ENCODE measurements around the gene RHOB. TPM values are rescaled to one million over a fixed set of nuclear protein-coding genes. Genes with fewer than 3 reads are reported as not detected.

RHOB gene
- total RNA-seq, 1 donor from 2014 or later, result 1,771 TPM

DNA sequence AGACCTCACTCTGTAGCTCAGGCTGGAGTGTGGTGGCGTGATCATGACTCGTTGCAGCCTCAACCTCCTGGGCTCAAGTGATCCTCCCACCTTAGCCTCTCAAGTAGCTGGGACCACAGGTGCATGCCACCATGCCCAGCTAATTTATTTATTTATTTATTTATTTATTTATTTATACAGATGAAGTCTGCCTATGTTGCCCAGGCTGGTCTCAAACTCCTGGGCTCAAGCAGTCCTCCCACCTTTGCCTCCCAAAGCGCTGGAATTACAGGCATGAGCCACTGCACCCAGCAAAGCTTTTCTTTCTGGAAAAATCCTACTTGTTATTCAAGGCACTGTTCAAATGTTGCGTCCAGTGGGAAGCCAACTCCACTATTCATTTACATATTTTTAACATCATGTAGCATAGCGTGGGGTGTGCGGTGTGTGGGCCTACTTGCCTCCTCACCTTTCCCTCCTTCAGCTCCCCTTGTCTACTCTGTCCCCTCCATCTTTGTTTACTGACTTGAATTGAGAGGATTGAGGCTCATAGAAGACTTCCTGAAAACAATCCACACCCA lies 6.8 kb upstream of the RHOB start:
- no peak for TF ChIP-seq CTCF (IDR thresholded peaks at IDR 0.05)
- TF ChIP-seq POLR2AphosphoS5 (IDR thresholded peaks at IDR 0.05; ENCODE audit: insufficient read depth in 1 of 2, low read depth in 1 of 2), result no peak
- no peak for TF ChIP-seq POLR2A (IDR thresholded peaks at IDR 0.05)
- peak overlapping the region; percentile 79 for H3K27ac ChIP-seq
- H3K27me3 ChIP-seq, result no peaks in the 10 kb centered on the region
- peaks cover 41% of the 10 kb centered on the region for H3K4me1 ChIP-seq
- H3K4me3 ChIP-seq, result no peak overlapping the region
- H3K9me3 ChIP-seq, result no peaks in the 10 kb centered on the region
- peak in 1 of 2 donors; percentile 83 for DNase-seq (ENCODE audit: extremely low spot score in 2 of 2)
- intact Hi-C loops (cut with DNase I), result no loop called here
- H3K36me3 ChIP-seq, result no peaks in the 10 kb centered on the region

DNA sequence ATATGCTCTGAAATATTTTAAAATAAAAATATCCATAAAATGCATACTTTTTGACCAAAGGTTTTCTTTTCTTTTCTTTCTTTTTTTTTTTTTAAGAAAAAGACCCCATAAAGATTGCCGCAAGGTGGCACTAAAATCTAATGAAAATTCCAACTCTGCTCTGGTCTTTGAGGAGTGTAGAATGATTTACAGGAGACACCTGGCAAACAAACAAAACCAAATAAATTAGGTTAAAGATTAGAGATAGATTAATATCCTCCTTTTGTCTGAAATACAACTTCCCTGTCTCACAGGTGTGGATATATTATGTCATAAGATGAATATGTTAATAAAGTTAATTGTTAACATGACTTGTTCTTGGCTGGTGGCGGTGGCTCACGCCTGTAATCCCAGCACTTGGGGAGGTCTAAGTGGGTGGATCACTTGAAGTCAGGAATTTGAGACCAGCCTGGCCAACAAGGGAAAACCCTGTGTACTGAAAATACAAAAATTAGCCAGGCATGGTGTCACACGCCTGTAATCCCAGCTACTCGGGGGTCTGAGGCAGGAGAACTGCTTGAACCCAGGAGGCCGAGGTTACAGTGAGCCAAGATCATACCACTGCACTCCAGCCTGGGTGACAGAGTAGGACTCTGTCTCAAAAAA lies 3.5 kb upstream of the RHOB start:
- Histone ChIP-seq H3K4me1 (peaks cover 41% of the 10 kb centered on the region), H3K4me3 (no peak overlapping the region), H3K9me3 (no peaks in the 10 kb centered on the region), H3K27me3 (no peaks in the 10 kb centered on the region), H3K36me3 (peaks cover 0 to 8% of the 10 kb centered on the region in 2 donors), H3K27ac (peak overlapping the region; percentile 86)
- TF ChIP-seq POLR2AphosphoS5 (IDR thresholded peaks at IDR 0.05; ENCODE audit: insufficient read depth in 1 of 2, low read depth in 1 of 2) (peak in 1 of 2 donors; percentile 73), POLR2A (IDR thresholded peaks at IDR 0.05) (no peak), CTCF (IDR thresholded peaks at IDR 0.05) (peak; percentile 15 to 33 (median 28))
- intact Hi-C loops (cut with DNase I), result loop anchor here (1.0 kb wide), 1 partner anchor 192 kb away; no protein-coding TSS in a partner anchor
- DNase-seq (ENCODE audit: extremely low spot score in 2 of 2), result peak in 1 of 2 donors; percentile 90

DNA sequence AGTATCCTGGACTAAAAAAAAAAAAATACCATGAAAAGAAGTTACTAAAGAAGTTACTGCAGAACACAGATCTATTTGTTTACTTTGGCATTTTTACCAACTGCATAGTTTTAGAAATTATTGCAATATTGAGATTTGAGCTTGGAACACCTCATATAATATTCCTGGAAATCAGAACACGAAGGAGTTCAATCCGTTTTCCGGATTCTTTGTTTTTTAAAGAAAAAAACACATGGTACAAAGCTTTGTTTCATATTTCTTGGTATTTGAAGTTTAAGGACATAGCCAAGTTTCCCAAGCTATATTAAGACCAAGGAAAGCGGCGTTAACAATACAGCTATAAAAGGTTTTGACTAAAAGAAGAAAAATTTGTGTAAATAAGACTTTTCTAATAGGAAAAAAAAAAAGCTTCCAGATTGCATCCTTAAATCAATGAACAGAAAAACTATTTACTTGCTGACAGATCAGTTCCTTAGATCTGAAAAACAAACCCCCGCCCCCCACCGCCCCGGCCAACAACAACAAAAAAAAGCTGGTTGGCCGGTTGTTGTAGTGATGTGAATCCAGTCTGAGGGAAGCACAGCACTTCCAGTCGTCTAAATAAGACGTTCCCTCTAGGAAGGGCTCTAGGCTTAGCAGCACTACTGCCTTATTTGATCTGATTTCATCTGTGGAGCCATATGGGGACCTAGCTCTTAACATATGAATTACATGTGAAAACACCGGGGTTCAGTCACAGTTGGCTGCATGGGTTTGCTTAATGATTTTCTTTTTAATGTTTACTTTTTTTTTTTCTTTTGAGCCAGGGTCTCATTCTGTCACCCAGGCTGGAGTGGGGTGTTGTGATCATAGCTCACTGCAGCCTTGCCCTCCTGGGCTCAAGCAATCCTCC lies 2.5 kb upstream of the RHOB start:
- Histone ChIP-seq H3K27ac (peak overlapping the region; percentile 86), H3K36me3 (peaks cover 0 to 13% of the 10 kb centered on the region in 2 donors), H3K4me1 (peaks cover 32% of the 10 kb centered on the region), H3K27me3 (no peaks in the 10 kb centered on the region), H3K9me3 (no peaks in the 10 kb centered on the region), H3K4me3 (peak overlapping the region; percentile 91 to 96)
- peak in 1 of 2 donors; percentile 93 for DNase-seq (ENCODE audit: extremely low spot score in 2 of 2)
- intact Hi-C loops (cut with DNase I), result no loop called here
- TF ChIP-seq POLR2AphosphoS5 (IDR thresholded peaks at IDR 0.05; ENCODE audit: insufficient read depth in 1 of 2, low read depth in 1 of 2), result peak in 1 of 2 donors; percentile 65
- TF ChIP-seq CTCF (IDR thresholded peaks at IDR 0.05), result no peak
- TF ChIP-seq POLR2A (IDR thresholded peaks at IDR 0.05), result peak in 1 of 2 donors; percentile 30

GRCh38 chr2:20444993-20445910 lies 1.6 kb upstream of the RHOB start:
- intact Hi-C loops (cut with DNase I), result loop anchor here (5.0 kb wide), 1 partner anchor 172 kb away; no protein-coding TSS in a partner anchor
- H3K27me3 ChIP-seq, result no peaks in the 10 kb centered on the region
- peak in 1 of 2 donors; percentile 90 for DNase-seq (ENCODE audit: extremely low spot score in 2 of 2)
- TF ChIP-seq POLR2AphosphoS5 (IDR thresholded peaks at IDR 0.05; ENCODE audit: insufficient read depth in 1 of 2, low read depth in 1 of 2), result no peak
- TF ChIP-seq POLR2A (IDR thresholded peaks at IDR 0.05), result no peak
- TF ChIP-seq CTCF (IDR thresholded peaks at IDR 0.05), result no peak
- peaks cover 35% of the 10 kb centered on the region for H3K4me1 ChIP-seq
- H3K36me3 ChIP-seq, result peaks cover 0 to 13% of the 10 kb centered on the region in 2 donors
- no peaks in the 10 kb centered on the region for H3K9me3 ChIP-seq
- H3K27ac ChIP-seq, result peak overlapping the region; percentile 86
- H3K4me3 ChIP-seq, result peak overlapping the region; percentile 91 to 96
